ENCODE measurements around the gene CCNF.

The CCNF gene

GRCh38 chr16:2460391-2460713 lies 31.1 kb downstream of the CCNF start:
- Histone ChIP-seq H3K4me1 (ENCODE audit: control insufficient read depth, low read depth, low read length) (peaks cover 6% of the 10 kb centered on the region), H3K27ac (ENCODE audit: low read length) (no peak overlapping the region), H3K9me3 (ENCODE audit: control insufficient read depth, low read depth, low read length) (no peaks in the 10 kb centered on the region), H3K27me3 (ENCODE audit: control insufficient read depth, insufficient read depth, low read length) (no peaks in the 10 kb centered on the region), H3K36me3 (ENCODE audit: control insufficient read depth, low read depth, low read length) (peaks cover 31% of the 10 kb centered on the region), H3K4me3 (ENCODE audit: low read length) (peak overlapping the region; percentile 76), H3K9ac (ENCODE audit: low read length) (peak overlapping the region; percentile 65)

GRCh38 chr16:2460916-2461315 lies 31.7 kb downstream of the CCNF start:
- H3K36me3 ChIP-seq (ENCODE audit: control insufficient read depth, low read depth, low read length) = peaks cover 25% of the 10 kb centered on the region
- no peak overlapping the region for H3K27ac ChIP-seq (ENCODE audit: low read length)
- H3K9ac ChIP-seq (ENCODE audit: low read length) = no peak overlapping the region
- H3K27me3 ChIP-seq (ENCODE audit: control insufficient read depth, insufficient read depth, low read length) = no peaks in the 10 kb centered on the region
- peaks cover 6% of the 10 kb centered on the region for H3K4me1 ChIP-seq (ENCODE audit: control insufficient read depth, low read depth, low read length)
- no peaks in the 10 kb centered on the region for H3K9me3 ChIP-seq (ENCODE audit: control insufficient read depth, low read depth, low read length)
- H3K4me3 ChIP-seq (ENCODE audit: low read length) = peak overlapping the region; percentile 76

DNA sequence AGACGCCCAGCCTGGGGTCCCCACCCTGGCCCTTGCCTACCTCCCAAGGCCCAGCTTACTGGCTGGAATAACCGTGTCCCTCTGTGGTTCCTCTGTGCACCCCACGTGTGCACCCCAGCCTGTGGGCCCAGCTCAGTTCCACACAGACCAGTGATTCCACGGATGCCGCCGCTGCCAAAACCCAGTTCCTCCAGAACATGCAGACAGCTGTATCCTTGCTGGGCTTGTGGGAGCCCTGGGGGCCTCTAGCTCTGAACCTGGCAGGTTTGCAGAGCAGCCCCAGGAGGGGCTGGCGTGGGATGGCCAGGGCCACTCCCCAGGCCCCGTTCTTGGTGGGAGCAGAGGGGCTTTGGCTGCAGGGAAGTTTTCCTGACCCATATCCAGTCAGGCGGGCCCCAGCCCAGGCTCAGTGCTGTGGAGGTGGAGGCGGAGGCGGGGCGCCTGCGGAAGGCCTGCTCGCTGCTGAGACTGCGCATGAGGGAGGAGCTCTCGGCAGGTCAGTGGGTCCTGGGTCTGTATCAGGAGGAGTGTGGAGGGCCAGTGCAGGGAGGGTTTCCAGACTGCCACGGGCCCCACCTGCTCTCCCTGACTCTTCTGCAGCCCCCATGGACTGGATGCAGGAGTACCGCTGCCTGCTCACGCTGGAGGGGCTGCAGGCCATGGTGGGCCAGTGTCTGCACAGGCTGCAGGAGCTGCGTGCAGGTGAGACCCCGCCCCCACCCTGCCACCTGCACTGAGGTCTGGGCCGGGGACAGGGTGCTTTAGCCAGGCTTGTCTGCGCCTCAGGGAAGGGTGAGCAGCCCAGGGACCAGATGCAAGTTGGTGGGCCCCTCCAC lies 33.0 kb downstream of the CCNF start:
- Histone ChIP-seq H3K4me1 (ENCODE audit: control insufficient read depth, low read depth, low read length) (peaks cover 6% of the 10 kb centered on the region), H3K9me3 (ENCODE audit: control insufficient read depth, low read depth, low read length) (no peaks in the 10 kb centered on the region), H3K27ac (ENCODE audit: low read length) (no peak overlapping the region), H3K27me3 (ENCODE audit: control insufficient read depth, insufficient read depth, low read length) (no peaks in the 10 kb centered on the region), H3K4me3 (ENCODE audit: low read length) (no peak overlapping the region), H3K9ac (ENCODE audit: low read length) (no peak overlapping the region), H3K36me3 (ENCODE audit: control insufficient read depth, low read depth, low read length) (peaks cover 12% of the 10 kb centered on the region)

DNA sequence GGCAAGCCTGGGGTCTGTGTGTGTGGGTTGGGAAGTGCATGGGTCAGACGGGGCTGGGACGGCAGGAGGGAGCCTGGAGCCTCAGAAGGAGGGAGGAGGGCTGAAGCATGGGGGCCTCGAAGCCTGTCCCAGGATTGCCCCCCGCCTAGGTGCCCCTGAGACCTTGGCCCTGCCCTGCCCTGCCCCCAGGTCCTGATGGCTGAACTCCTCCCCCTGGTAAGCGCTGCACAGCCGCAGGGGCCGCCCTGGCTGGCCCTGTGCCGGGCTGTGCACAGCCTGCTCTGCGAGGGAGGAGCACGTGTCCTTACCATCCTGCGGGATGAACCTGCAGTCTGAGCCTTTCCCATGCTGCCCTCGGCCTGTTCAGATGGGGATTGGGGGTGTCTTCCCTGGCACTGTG lies 35.1 kb downstream of the CCNF start:
- H3K9ac ChIP-seq (ENCODE audit: low read length) = no peak overlapping the region
- H3K9me3 ChIP-seq (ENCODE audit: control insufficient read depth, low read depth, low read length) = no peaks in the 10 kb centered on the region
- H3K4me3 ChIP-seq (ENCODE audit: low read length) = no peak overlapping the region
- peaks cover 12% of the 10 kb centered on the region for H3K27me3 ChIP-seq (ENCODE audit: control insufficient read depth, insufficient read depth, low read length)
- peaks cover 6% of the 10 kb centered on the region for H3K4me1 ChIP-seq (ENCODE audit: control insufficient read depth, low read depth, low read length)
- H3K27ac ChIP-seq (ENCODE audit: low read length) = no peak overlapping the region
- H3K36me3 ChIP-seq (ENCODE audit: control insufficient read depth, low read depth, low read length) = peaks cover 10% of the 10 kb centered on the region

DNA sequence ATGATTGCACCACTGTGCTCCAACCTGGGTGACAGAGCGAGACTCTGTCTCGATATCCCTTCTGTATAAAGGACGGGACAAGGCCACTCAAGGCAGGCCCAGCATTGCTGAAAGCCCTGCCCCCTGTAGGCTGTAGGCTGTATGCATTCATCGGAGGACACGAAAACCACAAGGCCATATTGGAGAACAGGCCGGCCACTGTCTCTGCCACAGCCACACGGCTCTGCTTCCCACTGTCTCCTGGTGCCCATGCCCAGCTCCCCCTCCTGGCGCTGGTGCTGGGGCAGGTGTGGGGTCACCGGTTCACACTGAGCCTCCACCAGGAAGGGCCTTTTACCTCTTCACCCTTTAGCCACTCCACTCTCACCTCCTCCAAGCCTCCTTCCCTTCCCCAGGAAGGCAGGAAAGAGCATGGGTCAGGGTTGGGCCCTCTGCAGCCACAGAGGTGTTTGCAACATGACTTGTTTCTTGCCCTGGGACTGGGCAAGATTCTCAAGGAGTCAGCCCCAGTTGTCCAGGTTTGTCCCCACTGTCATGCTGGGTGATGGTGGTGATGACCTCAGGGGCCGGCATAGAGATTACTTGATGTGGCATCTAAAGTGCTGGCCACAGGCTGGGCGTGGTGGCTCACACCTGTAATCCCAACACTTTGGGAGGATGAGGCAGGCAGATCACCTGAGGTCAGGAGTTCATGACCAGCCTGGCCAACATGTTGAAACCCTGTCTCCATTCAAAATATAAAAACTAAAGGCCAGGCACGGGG lies 36.6 kb downstream of the CCNF start:
- no peak overlapping the region for H3K9ac ChIP-seq (ENCODE audit: low read length)

DNA sequence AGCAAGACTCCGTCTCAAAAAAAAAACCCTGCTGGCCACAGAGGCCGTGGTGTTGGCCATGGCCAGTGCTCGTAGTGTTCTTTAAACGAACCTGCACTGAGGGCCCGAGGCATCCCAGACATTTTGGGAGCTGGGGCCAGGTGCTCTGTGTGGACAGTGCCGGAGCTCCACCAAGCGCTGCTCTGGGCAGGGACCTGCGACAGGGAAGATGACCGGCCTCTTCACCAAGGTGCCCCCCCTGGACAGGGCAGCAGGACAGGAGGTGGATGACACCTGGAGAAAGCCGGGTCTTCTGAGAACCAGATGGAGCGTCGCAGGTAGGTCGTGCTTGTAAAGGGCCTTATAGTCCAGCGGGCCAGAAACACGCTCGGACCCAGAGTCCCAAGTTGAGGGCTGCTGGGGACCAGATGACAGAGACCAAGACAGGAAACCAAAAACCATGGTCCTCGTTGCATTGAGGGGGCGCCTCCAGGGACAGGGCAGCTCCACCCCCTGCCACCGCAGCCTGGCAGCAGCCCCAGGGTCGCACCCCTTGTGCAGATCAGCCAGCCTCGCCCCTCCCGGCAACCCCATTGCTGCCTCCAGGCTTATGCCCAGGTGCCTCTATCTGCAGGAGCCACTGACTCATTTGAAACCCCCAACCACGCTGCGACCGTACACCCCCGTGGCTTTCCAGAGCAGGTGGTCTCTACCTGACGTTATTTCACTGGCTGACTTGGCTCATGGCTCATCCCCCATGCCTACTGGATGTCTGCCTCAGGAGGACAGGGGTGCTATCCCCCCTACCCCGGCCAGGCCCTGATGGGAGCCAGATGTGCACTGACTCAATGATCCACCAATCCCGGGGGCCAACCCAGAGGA lies 37.6 kb downstream of the CCNF start:
- Histone ChIP-seq H3K27me3 (ENCODE audit: control insufficient read depth, insufficient read depth, low read length) (peaks cover 37% of the 10 kb centered on the region), H3K9ac (ENCODE audit: low read length) (peak overlapping the region; percentile 29), H3K4me1 (ENCODE audit: control insufficient read depth, low read depth, low read length) (peaks cover 9% of the 10 kb centered on the region), H3K9me3 (ENCODE audit: control insufficient read depth, low read depth, low read length) (no peaks in the 10 kb centered on the region), H3K36me3 (ENCODE audit: control insufficient read depth, low read depth, low read length) (peaks cover 5% of the 10 kb centered on the region), H3K4me3 (ENCODE audit: low read length) (peak overlapping the region; percentile 43), H3K27ac (ENCODE audit: low read length) (no peak overlapping the region)

More for the DNA sequence above, 36.6 kb downstream of the CCNF start:
- Histone ChIP-seq H3K27ac (ENCODE audit: low read length) (no peak overlapping the region), H3K9me3 (ENCODE audit: control insufficient read depth, low read depth, low read length) (no peaks in the 10 kb centered on the region), H3K4me1 (ENCODE audit: control insufficient read depth, low read depth, low read length) (peaks cover 9% of the 10 kb centered on the region), H3K4me3 (ENCODE audit: low read length) (no peak overlapping the region), H3K36me3 (ENCODE audit: control insufficient read depth, low read depth, low read length) (peaks cover 10% of the 10 kb centered on the region), H3K27me3 (ENCODE audit: control insufficient read depth, insufficient read depth, low read length) (peaks cover 27% of the 10 kb centered on the region)

- Histone ChIP-seq H3K9me3 (ENCODE audit: control insufficient read depth, low read depth, low read length) (no peaks in the 10 kb centered on the region), H3K9ac (ENCODE audit: low read length) (peak overlapping the region; percentile 46), H3K27ac (ENCODE audit: low read length) (no peak overlapping the region), H3K27me3 (ENCODE audit: control insufficient read depth, insufficient read depth, low read length) (peaks cover 45% of the 10 kb centered on the region), H3K4me3 (ENCODE audit: low read length) (peak overlapping the region; percentile 43), H3K4me1 (ENCODE audit: control insufficient read depth, low read depth, low read length) (peaks cover 9% of the 10 kb centered on the region), H3K36me3 (ENCODE audit: control insufficient read depth, low read depth, low read length) (peaks cover 2% of the 10 kb centered on the region)
Measured at GRCh38 chr16:2467528-2468232, 38.4 kb downstream of the CCNF start.

GRCh38 chr16:2468233-2468724 lies 39.0 kb downstream of the CCNF start:
- peak overlapping the region; percentile 43 for H3K4me3 ChIP-seq (ENCODE audit: low read length)
- H3K9me3 ChIP-seq (ENCODE audit: control insufficient read depth, low read depth, low read length) = no peaks in the 10 kb centered on the region
- peaks cover 51% of the 10 kb centered on the region for H3K27me3 ChIP-seq (ENCODE audit: control insufficient read depth, insufficient read depth, low read length)
- H3K36me3 ChIP-seq (ENCODE audit: control insufficient read depth, low read depth, low read length) = no peaks in the 10 kb centered on the region
- H3K27ac ChIP-seq (ENCODE audit: low read length) = no peak overlapping the region
- H3K9ac ChIP-seq (ENCODE audit: low read length) = peak overlapping the region; percentile 46
- peaks cover 9% of the 10 kb centered on the region for H3K4me1 ChIP-seq (ENCODE audit: control insufficient read depth, low read depth, low read length)

DNA sequence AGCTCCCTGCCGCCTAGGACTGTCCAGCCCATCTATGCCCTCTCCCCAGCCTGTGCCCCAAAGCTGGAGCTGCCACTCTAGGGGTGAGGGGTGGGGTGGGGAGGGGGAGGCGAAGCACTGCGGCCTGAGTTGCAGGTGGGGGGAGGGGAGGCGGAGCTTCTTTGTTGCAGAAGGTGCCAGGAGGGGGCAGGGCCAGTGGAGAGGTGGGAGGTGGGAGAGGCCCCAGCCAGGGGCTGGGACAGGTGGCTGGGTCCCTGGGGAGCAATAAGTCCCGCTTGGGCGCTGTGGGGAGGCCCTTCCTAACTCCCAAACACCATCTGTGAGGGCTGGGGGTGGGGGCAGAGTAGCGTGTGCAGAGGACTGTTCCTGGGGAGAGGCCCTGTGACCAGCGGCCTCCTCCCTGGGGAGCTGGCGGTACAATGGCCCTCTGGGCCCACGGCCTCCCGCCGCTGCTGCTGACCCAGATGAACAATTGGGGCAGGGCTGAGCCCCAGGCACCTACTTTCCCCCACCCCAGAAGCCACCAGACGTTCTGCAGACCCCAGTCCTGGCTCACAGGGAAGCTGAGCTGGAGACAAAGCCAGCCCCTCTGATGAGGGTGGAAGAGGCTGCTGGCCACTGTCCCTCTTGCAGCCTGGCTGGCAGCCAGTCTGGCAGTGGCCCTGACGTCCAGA lies 39.6 kb downstream of the CCNF start:
- H3K4me3 ChIP-seq (ENCODE audit: low read length) = peak overlapping the region; percentile 43
- peaks cover 56% of the 10 kb centered on the region for H3K27me3 ChIP-seq (ENCODE audit: control insufficient read depth, insufficient read depth, low read length)
- H3K4me1 ChIP-seq (ENCODE audit: control insufficient read depth, low read depth, low read length) = peaks cover 9% of the 10 kb centered on the region
- H3K9ac ChIP-seq (ENCODE audit: low read length) = peak overlapping the region; percentile 46
- no peaks in the 10 kb centered on the region for H3K36me3 ChIP-seq (ENCODE audit: control insufficient read depth, low read depth, low read length)
- H3K27ac ChIP-seq (ENCODE audit: low read length) = no peak overlapping the region
- no peaks in the 10 kb centered on the region for H3K9me3 ChIP-seq (ENCODE audit: control insufficient read depth, low read depth, low read length)

DNA sequence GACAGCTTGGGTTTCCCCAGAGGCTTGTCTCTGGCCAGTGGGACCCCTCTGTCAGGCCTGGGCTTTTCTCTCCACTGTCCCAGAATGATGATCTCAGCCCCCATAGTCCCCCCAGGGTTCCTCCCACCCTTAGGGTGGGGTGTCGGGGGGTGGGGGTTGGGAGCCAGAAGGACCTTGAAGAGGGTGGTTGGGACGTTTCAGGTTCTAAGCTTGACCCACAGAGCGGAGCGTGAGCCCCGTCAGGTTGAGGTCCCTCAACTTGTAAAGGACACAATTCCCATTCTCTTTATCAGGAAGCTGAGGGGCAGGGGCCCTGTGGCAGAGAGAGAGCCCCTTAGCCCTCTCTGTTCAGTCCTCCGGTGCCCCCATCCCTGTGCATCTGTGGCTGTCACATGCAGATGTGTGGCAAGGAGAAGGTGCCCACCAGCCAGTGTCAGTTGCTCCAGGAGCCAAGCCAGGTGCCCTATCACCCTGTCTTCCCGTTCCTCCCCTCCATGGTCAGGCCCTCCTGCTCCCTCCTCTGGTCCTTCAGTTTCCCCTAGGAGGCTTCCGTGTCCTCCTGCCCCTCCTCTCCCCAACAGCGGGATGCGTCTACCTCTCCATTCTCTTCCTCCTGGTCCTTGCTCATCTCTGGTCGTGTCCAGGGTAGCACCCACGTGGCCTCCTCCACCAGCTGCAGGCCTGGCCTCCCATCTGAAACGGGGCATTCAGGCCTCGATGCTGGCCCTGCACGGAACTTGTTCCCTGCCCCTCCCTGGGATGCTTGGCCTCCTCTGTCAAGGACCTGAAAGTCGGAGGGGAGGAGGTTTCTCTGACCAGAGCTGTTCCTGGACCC lies 40.4 kb downstream of the CCNF start:
- Histone ChIP-seq H3K4me1 (ENCODE audit: control insufficient read depth, low read depth, low read length) (peaks cover 9% of the 10 kb centered on the region), H3K4me3 (ENCODE audit: low read length) (no peak overlapping the region), H3K9ac (ENCODE audit: low read length) (no peak overlapping the region), H3K27me3 (ENCODE audit: control insufficient read depth, insufficient read depth, low read length) (peaks cover 63% of the 10 kb centered on the region), H3K36me3 (ENCODE audit: control insufficient read depth, low read depth, low read length) (no peaks in the 10 kb centered on the region), H3K9me3 (ENCODE audit: control insufficient read depth, low read depth, low read length) (no peaks in the 10 kb centered on the region), H3K27ac (ENCODE audit: low read length) (no peak overlapping the region)

Data from iPS-18a (cell line).